ENCODE data around the gene DNAH8.
A peak's percentile ranks its signal among the peaks of the same experiment; 100 is the strongest.

Gene DNAH8

DNA sequence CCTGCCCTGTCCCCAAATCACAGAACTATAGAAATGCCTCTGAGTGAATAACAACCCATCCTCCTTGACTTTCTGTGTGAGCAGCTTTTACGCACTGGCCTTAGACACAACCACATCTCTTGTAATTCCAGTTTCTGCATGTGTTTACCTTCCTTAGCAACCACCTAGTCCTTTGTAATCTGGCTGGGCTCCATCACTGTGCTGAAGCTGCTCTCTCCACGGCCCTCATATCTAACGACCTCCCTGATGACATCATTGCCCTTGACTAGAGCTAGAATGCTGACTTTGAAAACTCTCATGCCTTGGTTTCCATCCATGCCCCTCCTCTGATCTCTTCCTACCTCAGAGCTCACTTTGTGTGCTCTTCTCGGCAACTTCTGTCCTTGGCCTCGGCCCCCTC is 303.0 kb downstream of the DNAH8 start:
- DNase-seq (ENCODE audit: low read depth) = peak; percentile 60
- TF ChIP-seq, protein P1, sequence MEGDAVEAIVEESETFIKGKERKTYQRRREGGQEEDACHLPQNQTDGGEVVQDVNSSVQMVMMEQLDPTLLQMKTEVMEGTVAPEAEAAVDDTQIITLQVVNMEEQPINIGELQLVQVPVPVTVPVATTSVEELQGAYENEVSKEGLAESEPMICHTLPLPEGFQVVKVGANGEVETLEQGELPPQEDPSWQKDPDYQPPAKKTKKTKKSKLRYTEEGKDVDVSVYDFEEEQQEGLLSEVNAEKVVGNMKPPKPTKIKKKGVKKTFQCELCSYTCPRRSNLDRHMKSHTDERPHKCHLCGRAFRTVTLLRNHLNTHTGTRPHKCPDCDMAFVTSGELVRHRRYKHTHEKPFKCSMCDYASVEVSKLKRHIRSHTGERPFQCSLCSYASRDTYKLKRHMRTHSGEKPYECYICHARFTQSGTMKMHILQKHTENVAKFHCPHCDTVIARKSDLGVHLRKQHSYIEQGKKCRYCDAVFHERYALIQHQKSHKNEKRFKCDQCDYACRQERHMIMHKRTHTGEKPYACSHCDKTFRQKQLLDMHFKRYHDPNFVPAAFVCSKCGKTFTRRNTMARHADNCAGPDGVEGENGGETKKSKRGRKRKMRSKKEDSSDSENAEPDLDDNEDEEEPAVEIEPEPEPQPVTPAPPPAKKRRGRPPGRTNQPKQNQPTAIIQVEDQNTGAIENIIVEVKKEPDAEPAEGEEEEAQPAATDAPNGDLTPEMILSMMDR (IDR thresholded peaks at IDR 0.05; ENCODE audit: control insufficient read depth, extremely low read depth, insufficient read depth) = no peak
- no peak overlapping the region for H3K4me3 ChIP-seq (ENCODE audit: low read depth, low read length)

DNA sequence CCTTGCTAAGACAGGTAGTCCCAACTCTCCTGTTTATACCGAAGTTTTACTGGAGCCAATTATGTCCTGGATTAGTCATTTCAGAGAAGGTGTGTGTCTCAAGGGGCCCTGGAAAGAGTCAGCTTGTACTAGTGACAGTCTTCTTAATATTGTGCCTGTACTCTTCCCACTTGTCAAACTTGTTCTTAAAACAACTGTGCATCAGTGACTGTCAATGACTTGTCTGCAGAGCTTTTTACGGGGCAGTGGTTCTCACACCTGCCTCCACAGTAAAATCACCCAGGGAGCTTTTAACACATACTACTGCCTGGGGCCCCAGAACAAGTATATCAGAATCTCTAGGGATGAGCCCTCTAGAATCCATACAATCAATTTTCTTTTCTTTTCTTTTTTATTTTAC is 305.0 kb downstream of the DNAH8 start:
- DNase-seq (ENCODE audit: low read depth) = peak; percentile 52
- TF ChIP-seq, protein P1 (IDR thresholded peaks at IDR 0.05; ENCODE audit: control insufficient read depth, extremely low read depth, insufficient read depth) = no peak

DNA sequence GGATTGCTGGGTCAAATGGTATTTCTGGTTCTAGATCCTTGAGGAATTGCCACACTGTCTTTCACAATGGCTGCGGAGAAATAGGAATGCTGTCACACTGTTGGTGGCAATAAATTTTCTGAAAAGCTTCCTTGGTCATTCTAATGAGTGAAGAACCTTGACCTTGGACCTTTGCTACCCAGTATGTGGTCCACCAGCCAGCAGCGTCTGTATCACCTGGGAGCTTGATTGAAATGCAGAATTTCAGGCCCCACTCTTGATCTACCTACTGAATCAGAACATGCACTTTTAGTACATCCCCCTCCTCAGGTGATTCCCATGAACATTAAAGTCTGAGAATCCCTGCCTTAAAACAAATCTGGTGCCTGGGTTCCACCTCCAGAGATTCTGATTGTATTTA is 305.9 kb downstream of the DNAH8 start:
- DNase-seq (ENCODE audit: low read depth) = no peak
- no peak overlapping the region for H3K4me3 ChIP-seq (ENCODE audit: low read depth, low read length)
- TF ChIP-seq, protein P1 (IDR thresholded peaks at IDR 0.05; ENCODE audit: control insufficient read depth, extremely low read depth, insufficient read depth) = no peak

More for the DNA sequence above, 305.0 kb downstream of the DNAH8 start:
- no peak overlapping the region for H3K4me3 ChIP-seq (ENCODE audit: low read depth, low read length)

DNA sequence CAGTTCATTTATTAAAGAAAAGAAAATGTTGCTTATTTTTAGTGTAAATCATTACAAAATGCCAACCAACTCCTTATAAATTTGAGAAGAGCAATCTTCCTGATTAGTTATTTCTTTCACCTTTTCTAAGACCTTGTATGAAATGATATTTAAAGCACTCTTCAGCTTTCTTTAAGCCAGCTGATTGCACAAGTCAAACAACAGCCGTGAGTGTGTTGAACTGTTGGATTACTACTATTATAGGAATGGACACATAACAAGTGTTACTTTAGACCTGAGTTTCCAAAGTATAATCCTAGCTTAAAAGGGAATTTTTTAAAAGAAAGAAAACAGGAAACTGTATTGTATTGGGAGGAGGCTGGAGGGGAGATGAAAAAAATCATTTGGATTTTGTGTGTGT is 306.7 kb downstream of the DNAH8 start:
- no peak overlapping the region for H3K4me3 ChIP-seq (ENCODE audit: low read depth, low read length)
- DNase-seq (ENCODE audit: low read depth) = no peak
- TF ChIP-seq, protein P1 (IDR thresholded peaks at IDR 0.05; ENCODE audit: control insufficient read depth, extremely low read depth, insufficient read depth) = no peak

DNA sequence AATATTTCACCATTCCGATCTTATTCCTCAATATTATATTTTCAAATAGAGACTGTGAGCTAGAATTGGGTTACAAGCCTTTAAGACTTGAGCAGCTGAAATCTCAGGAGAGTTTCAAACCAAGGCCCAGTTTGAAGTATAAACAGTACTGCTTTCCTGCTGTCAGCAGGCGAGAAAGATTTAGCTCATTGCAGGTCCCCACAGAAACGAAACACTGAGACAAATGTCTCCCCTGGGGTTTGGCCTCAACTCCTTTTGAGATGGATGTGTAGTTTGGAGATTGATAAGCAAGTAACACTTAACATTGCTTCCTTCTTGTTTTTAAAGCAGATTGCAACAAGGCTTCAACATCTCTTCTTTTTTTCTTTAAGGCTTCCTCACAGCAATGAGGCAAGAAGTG is 311.1 kb downstream of the DNAH8 start:
- TF ChIP-seq, protein P1 (IDR thresholded peaks at IDR 0.05; ENCODE audit: control insufficient read depth, extremely low read depth, insufficient read depth) = no peak
- H3K4me3 ChIP-seq (ENCODE audit: low read depth, low read length) = no peak overlapping the region
- no peak for DNase-seq (ENCODE audit: low read depth)

DNA sequence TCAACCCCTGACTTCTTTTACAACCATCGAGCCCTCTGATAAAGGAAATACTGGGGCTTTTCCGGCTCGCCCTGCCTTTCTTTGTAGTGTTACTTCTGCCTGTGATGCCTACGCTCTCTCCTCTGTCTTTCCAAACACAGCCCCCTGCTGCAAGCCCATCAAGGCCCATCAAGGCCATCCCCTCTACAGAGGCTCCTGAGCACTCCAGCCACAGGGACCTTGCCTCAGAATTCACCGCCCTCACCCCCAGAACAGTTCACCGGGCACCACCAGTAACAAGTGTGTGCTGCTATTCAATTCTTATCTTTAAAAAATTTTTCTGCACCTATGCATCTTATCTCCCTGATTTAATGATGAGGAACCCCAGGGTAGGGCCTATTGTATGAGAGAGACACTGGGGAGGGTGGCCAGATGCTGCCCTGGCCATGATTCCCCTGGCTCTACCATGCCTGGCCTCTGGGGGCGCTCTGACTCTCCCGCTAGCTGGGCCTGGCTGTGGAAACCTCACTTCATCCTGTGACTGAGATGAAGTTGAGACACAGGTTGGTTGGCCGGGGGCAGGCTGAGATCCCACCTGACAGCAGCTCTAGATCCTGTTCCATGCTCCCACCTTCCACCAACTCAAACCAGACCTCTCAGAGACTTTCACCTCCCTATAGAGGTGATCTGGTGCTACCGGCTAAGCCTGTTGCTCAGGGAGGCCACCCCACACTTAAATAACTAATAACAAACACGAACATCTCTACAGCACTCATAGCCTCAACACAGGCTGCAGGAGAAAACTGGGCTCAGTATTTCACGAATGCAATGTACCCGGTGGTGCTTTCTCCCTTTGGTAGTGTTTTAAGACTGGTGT is 314.3 kb downstream of the DNAH8 start:
- TF ChIP-seq, protein P1 (IDR thresholded peaks at IDR 0.05; ENCODE audit: control insufficient read depth, extremely low read depth, insufficient read depth) = peak; percentile 45
- H3K4me3 ChIP-seq (ENCODE audit: low read depth, low read length) = no peak overlapping the region
- no peak for DNase-seq (ENCODE audit: low read depth)

DNA sequence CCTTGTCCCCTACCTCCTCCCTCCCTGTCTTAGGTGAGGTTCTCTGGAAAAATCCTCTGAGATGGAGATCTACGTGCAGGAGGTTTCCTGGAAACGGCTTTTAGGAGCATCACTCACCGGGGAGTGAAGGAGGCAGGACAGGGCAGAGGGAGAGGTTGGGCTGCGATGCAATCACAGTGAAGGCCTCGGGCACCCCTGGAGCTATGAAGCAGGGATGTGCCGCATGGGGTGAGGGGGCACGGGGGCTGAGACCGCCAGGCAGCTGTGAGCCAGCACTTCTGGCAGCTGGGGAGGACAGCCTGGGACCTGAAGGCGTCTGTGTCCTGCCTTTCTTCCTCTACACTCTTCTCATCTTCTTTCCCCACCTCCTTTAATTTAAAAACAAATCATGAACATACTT is 320.6 kb downstream of the DNAH8 start:
- no peak for DNase-seq (ENCODE audit: low read depth)
- TF ChIP-seq, protein P1 (IDR thresholded peaks at IDR 0.05; ENCODE audit: control insufficient read depth, extremely low read depth, insufficient read depth) = no peak
- H3K4me3 ChIP-seq (ENCODE audit: low read depth, low read length) = no peak overlapping the region

Measured in LNCaP clone FGC (cell line).